ENCODE data around the gene EREG. TPM values are rescaled to one million over a fixed set of nuclear protein-coding genes. Genes with fewer than 3 reads are reported as not detected.

EREG gene
- total RNA-seq, 4 donors from 2014 or later: 1.2 to 4.0 (median 4.0) TPM; not detected in 1

DNA sequence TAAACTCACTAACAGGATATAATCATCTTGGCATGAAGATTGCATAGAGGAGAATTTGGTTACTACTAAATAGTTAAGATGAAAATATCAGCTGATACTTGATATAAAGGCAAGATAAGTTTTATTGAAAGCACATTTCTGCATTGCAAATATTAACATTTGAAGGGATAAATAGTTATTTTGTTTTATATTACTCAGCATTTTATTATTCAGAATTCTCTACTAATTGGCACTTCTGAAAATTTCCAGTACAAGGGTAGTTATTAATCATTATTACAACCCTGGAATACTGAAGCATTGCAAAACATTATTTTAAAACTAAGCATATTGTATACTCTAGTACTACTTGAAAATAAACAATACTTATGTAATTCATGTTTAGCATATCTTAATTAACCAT, 47.3 kb downstream of the EREG start:
- Histone ChIP-seq H3K9me3 (no peaks in the 10 kb centered on the region), H3K27ac (no peak overlapping the region), H3K4me1 (peaks cover 0 to 4% (median 2%) of the 10 kb centered on the region in 4 donors), H3K4me3 (no peak overlapping the region), H3K36me3 (no peaks in the 10 kb centered on the region), H3K27me3 (no peaks in the 10 kb centered on the region)
- in situ Hi-C loops (cut with MboI; ENCODE audit: low pct_ligation_motif_present in 1 of 4, low pct_unique_long_range_greater_than_20kb in 1 of 4, low sequenced_read_pairs in 3 of 4) (no loop called here), intact Hi-C loops (cut with DNase I; ENCODE audit: low total_unique reads) (no loop called here)
- TF ChIP-seq POLR2A (IDR thresholded peaks at IDR 0.05) (no peak), EP300 (IDR thresholded peaks at IDR 0.05; ENCODE audit: low read depth) (no peak), POLR2AphosphoS5 (IDR thresholded peaks at IDR 0.05) (no peak)
- TF ChIP-seq, protein P1, sequence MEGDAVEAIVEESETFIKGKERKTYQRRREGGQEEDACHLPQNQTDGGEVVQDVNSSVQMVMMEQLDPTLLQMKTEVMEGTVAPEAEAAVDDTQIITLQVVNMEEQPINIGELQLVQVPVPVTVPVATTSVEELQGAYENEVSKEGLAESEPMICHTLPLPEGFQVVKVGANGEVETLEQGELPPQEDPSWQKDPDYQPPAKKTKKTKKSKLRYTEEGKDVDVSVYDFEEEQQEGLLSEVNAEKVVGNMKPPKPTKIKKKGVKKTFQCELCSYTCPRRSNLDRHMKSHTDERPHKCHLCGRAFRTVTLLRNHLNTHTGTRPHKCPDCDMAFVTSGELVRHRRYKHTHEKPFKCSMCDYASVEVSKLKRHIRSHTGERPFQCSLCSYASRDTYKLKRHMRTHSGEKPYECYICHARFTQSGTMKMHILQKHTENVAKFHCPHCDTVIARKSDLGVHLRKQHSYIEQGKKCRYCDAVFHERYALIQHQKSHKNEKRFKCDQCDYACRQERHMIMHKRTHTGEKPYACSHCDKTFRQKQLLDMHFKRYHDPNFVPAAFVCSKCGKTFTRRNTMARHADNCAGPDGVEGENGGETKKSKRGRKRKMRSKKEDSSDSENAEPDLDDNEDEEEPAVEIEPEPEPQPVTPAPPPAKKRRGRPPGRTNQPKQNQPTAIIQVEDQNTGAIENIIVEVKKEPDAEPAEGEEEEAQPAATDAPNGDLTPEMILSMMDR (IDR thresholded peaks at IDR 0.05): no peak
- DNase-seq: no peak

- TF ChIP-seq EP300 (IDR thresholded peaks at IDR 0.05; ENCODE audit: low read depth): no peak
- no peak for TF ChIP-seq POLR2A (IDR thresholded peaks at IDR 0.05)
- no peak for TF ChIP-seq POLR2AphosphoS5 (IDR thresholded peaks at IDR 0.05)
- TF ChIP-seq, protein P1 (IDR thresholded peaks at IDR 0.05): no peak
- Histone ChIP-seq H3K9me3 (no peaks in the 10 kb centered on the region), H3K4me3 (no peak overlapping the region), H3K36me3 (no peaks in the 10 kb centered on the region), H3K27ac (no peak overlapping the region), H3K27me3 (no peaks in the 10 kb centered on the region), H3K4me1 (no peaks in the 10 kb centered on the region)
- in situ Hi-C loops (cut with MboI; ENCODE audit: low pct_ligation_motif_present in 1 of 4, low pct_unique_long_range_greater_than_20kb in 1 of 4, low sequenced_read_pairs in 3 of 4): no loop called here
- intact Hi-C loops (cut with DNase I; ENCODE audit: low total_unique reads): no loop called here
- no peak for DNase-seq
Measured at GRCh38 chr4:74413265-74413664, 48.3 kb downstream of the EREG start.

DNA sequence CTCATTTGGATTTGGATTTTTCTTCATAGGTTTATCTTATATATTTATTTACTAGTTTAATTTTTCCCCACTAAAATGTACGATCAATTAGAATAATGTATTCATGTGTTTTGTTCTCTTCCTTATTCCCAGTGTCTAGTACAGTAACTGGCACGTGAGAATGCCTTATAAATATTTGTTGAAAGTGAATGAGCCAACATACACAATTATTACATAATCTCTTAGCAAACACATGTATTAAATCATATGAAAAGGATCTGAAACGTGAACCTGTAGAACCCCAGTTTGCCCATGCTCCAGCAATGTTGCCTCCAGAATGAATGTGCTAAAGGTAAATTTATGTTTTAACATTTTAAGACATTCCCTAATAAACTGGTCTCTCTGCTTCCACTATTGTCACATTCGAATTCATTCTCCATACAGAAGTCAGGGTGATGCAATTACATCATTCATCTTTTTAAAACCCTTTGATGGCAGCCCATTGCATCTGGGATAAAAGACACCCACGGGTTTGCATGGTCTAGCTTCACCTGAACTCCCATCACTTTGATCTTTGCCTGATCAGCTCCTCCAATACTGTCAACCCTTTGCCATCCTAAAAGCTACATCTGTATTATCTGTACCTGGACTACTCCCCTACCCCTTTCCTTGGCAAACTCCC, 49.3 kb downstream of the EREG start:
- H3K36me3 ChIP-seq: no peaks in the 10 kb centered on the region
- no peaks in the 10 kb centered on the region for H3K27me3 ChIP-seq
- no peak overlapping the region for H3K4me3 ChIP-seq
- DNase-seq: no peak
- peaks cover 0 to 3% (median 0%) of the 10 kb centered on the region in 4 donors for H3K4me1 ChIP-seq
- intact Hi-C loops (cut with DNase I; ENCODE audit: low total_unique reads): no loop called here
- in situ Hi-C loops (cut with MboI; ENCODE audit: low pct_ligation_motif_present in 1 of 4, low pct_unique_long_range_greater_than_20kb in 1 of 4, low sequenced_read_pairs in 3 of 4): no loop called here
- no peak overlapping the region for H3K27ac ChIP-seq
- TF ChIP-seq POLR2AphosphoS5 (IDR thresholded peaks at IDR 0.05) (no peak), EP300 (IDR thresholded peaks at IDR 0.05; ENCODE audit: low read depth) (no peak), POLR2A (IDR thresholded peaks at IDR 0.05) (no peak)
- TF ChIP-seq, protein P1 (IDR thresholded peaks at IDR 0.05): no peak
- 40 to 57% methylated on average over 4 to 5 of the region's 5 CpGs for WGBS, 2 donors (ENCODE audit: low coverage in 1 of 2)
- H3K9me3 ChIP-seq: no peaks in the 10 kb centered on the region

GRCh38 chr4:74415602-74416300, 50.8 kb downstream of the EREG start:
- in situ Hi-C loops (cut with MboI; ENCODE audit: low pct_ligation_motif_present in 1 of 4, low pct_unique_long_range_greater_than_20kb in 1 of 4, low sequenced_read_pairs in 3 of 4): no loop called here
- Histone ChIP-seq H3K27ac (no peak overlapping the region), H3K4me3 (no peak overlapping the region), H3K27me3 (no peaks in the 10 kb centered on the region), H3K4me1 (peaks cover 0 to 3% (median 0%) of the 10 kb centered on the region in 4 donors), H3K9me3 (no peaks in the 10 kb centered on the region), H3K36me3 (no peaks in the 10 kb centered on the region)
- WGBS, 2 donors (ENCODE audit: low coverage in 1 of 2): 83 to 85% methylated on average over 3 of the region's 3 CpGs
- intact Hi-C loops (cut with DNase I; ENCODE audit: low total_unique reads): no loop called here
- TF ChIP-seq, protein P1 (IDR thresholded peaks at IDR 0.05): no peak
- TF ChIP-seq POLR2A (IDR thresholded peaks at IDR 0.05): no peak
- TF ChIP-seq POLR2AphosphoS5 (IDR thresholded peaks at IDR 0.05): no peak
- TF ChIP-seq EP300 (IDR thresholded peaks at IDR 0.05; ENCODE audit: low read depth): no peak
- DNase-seq: no peak
